GM21390 (cell line): ENCODE data around the gene DCUN1D3.
A peak's percentile ranks its signal among the peaks of the same experiment; 100 is the strongest.
"Not testable (repeated sequence)": the region's sequence is repeated elsewhere in the genome, so short reads cannot be mapped to it uniquely, and the experiment has no call there.

ENCODE experiments used
- ATAC-seq: cut with Tn5 transposase; IDR thresholded peaks from one replicate; pipeline ENCODE4 v1.9.1; 2021; ENCODE audit not compliant: unreplicated experiment

The DCUN1D3 gene, protein sequence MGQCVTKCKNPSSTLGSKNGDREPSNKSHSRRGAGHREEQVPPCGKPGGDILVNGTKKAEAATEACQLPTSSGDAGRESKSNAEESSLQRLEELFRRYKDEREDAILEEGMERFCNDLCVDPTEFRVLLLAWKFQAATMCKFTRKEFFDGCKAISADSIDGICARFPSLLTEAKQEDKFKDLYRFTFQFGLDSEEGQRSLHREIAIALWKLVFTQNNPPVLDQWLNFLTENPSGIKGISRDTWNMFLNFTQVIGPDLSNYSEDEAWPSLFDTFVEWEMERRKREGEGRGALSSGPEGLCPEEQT

GRCh38 chr16:20900299-20901067, at the start of gene DCUN1D3, which contains the start of gene LYRM1:
DCUN1D3 (minus strand) TSS chr16:20900358; CDS start chr16:20862538, 37,820 bp downstream.
LYRM1 (plus strand) TSS chr16:20900771; CDS start chr16:20915556, 14,785 bp downstream.
- peak; percentile 66 for ATAC-seq

GRCh38 chr16:20949660-20950059, 49.5 kb upstream of the DCUN1D3 start:
- ATAC-seq: no peak

- ATAC-seq: no peak
These were observed 48.3 kb upstream of the DCUN1D3 start for GRCh38 chr16:20948444-20948843.

DNA sequence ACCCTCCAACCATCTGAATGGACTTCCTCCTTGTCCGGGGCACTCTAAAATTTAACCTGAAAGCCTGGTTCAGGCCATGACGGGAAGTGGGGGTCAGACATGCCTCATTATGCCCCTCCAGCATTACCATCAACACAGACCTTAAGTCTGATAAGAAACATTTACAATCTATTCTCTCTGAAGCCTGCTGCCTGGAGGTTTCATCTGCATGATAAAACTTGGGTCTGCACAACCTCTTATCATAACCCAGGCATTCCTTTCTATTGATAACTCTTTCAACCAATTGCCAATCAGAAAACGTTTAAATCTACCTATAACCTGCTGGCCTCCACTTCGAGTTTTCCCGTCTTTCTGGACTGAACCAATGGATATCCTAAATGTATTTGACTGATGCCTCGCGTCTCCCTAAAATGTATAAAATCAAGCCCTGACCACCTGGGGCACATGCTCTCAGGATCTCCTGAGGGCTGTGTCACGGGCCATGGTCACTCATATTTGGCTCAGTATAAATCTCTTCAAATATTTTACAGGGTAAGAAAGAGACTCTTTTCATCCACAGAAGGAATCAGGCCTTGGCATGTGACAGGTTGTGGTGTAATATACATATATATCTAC, 46.0 kb upstream of the DCUN1D3 start:
- ATAC-seq: no peak

DNA sequence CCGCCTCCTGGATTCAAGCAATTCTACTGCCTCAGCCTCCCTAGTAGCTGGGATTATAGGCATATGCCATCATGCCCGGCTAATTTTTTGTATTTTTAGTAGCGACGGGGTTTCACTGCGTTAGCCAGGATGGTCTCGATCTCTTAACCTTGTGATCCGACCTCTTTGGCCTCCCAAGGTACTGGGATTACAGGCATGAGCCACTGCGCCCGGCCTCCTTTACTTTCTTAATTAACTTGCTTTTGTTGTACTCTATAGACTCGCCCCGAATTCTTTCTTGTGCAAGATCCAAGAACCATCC, 45.4 kb upstream of the DCUN1D3 start:
- ATAC-seq: not testable (repeated sequence)

- no peak for ATAC-seq
These were observed 44.9 kb upstream of the DCUN1D3 start for GRCh38 chr16:20944861-20945574.

GRCh38 chr16:20942256-20942655, 42.1 kb upstream of the DCUN1D3 start:
- no peak for ATAC-seq

DNA sequence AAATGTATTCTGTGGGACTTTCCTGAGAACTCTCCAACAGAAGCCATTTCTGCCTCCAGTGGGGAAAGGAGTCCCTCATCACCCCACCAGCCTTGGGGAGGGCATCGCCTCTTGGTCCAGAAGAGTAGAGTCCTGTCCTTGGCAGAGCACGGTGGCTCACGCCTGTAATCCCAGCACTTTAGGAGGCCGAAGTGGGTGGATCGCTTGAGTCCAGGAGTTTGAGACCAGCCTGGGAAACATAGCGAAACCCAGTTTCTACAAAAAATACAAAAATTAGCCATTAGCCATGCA, 41.4 kb upstream of the DCUN1D3 start:
- no peak for ATAC-seq

- ATAC-seq: no peak
These were observed 40.9 kb upstream of the DCUN1D3 start for GRCh38 chr16:20940871-20941635.

DNA sequence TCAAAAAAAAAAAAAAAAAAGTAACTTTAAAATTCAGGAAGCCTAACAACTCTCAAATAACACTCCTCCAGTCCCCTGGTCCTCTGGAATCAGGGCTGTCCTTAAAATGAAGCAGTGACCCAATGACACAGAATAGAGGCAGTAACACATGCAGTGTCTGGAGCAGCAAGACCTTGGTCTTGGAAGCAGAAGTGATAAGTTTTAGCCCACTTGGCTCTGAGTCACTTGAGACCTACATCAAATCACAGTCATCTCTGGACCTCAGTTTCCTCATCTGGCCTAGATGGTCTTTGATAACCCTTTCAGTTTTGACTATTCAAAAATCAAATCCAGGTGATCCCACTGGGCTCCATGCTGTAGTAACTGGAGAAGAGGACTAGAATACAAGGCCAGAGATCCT, 39.5 kb upstream of the DCUN1D3 start:
- no peak for ATAC-seq

DNA sequence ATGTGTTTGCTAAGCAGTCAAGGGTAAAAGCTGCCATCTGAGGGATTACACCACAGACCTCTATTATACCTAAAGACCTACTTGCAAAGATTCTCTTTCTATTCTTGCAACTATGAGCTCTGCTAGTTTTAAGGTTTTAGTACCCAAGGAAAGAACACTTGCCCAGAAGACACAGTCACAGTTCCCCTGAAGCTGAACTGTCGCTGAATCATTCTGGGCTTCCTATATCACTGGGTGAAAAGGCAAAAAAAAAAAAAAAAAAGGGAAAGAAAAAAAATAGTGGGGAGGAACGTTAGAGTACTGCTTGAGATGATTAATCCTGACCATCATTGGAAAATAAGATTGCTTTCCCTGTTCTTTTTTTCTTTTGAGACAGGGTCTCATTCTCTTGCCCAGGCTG, 38.3 kb upstream of the DCUN1D3 start:
- ATAC-seq: no peak

- ATAC-seq: no peak
These were observed 37.6 kb upstream of the DCUN1D3 start for GRCh38 chr16:20937736-20938135.

DNA sequence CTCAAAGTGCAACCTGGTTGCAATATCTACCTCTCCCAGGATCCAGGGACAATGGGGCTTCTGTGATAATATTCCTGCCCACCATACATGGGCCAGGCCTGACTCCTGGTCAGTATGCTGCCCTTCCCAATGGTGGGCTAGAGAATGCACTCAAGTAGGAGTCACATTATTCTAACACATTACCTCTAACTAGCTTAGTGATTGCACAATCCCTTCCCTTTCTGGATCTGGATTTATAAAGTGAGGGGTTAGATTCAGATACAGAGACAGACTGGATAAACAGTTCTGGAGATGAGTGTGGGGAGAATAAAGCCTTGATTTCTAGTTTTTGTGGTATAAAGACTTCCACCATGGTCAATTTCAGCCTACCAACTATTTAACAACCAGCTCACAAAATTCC, 33.4 kb upstream of the DCUN1D3 start:
- ATAC-seq: no peak

- no peak for ATAC-seq
These were observed 31.0 kb upstream of the DCUN1D3 start for GRCh38 chr16:20931066-20931600.

- no peak for ATAC-seq
These were observed 30.2 kb upstream of the DCUN1D3 start for GRCh38 chr16:20930365-20930690.

DNA sequence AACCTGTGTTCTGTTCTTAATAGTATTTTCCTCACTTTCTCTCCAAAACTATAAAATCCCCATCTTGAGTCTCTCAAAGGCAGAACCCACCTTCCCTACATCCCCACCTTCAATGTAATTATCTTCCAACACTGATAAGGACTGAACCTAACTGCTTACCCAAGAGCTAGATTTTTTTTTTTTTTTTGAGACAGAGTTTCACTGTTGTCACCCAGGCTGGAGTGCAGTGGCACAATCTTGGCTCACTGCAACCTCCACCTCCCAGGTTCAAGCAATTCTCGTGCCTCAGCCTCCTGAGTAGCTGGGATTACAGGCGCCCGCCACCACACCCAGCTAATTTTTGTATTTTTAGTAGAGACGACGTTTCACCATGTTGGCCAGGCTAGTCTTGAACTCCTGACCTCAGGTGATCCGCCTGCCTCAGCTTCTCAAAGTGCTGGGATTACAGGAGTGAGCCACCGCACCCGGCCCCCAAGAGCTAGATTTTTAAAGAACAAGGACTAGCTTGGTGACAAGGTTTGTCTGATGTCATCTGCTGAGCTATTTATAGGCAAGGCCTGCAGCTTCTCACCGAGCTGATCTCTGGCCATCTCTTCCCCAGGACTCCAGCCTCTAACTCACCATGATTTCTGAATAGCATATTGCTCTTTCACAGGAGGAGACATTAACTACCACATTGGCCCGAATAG, 29.7 kb upstream of the DCUN1D3 start:
- not testable (repeated sequence) for ATAC-seq

DNA sequence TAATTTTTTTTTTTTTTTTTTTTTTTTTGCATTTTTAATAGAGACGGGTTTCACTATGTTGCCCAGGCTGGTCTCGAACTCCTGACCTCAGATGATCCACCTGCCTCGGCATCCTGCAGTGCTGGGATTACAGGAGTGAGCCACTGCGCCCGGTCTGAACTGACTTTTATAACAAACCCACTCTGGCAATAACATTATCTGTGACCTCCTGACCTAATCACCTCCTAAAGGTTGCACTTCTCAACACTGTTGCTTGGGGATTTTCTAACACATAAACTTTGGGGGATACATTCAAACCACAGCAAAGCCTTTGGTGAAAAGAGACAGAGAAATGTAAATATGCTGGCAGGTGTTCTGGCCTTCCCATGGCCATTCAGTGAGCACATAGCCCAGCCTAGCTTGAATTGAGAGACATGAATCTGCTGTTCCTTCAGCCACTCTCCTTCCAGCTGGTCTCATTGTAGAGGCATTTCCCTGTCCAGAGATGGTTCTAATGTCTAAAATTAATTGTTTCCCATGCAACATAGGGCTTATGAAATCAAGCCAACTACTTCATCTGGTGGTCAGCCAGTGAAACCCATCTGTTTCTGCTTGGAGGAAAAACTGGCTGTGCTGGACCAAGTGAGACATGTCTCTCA, 28.7 kb upstream of the DCUN1D3 start:
- ATAC-seq: no peak

GRCh38 chr16:20925751-20926150, 25.6 kb upstream of the DCUN1D3 start:
- ATAC-seq: no peak

DNA sequence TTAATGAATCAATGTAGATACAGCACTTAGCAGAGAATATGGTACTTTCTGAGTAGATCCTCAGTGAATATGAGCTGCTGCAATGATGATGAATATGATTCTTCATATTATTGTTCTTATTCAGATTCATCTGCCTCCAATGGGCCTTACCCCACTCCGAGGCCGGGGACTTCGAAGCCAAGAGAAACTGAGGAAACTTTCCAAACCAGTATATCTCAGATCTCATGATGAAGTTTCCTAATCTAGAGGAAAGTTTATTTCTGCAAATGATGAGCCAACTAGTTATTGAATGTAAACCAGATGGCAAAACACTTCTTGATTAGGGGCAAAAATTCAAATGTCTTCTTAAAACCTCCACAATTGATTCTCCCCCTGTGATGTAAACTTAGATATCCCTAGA, 23.7 kb upstream of the DCUN1D3 start:
- no peak for ATAC-seq

GRCh38 chr16:20920799-20921198, 20.6 kb upstream of the DCUN1D3 start:
- no peak for ATAC-seq
